HEK293 (cell line): Measurements from ENCODE around the gene APOBEC3F.

Experiments used
- CTCF ChIA-PET: fragments of 350-600 bp; formaldehyde crosslinking; extraction: SDS; loops from one replicate; lab custom pipeline; 2021; ENCODE audit warnings: antibody characterized with exemption; lab: Yijun Ruan, JAX
- POLR2A ChIA-PET: fragments of 300-600 bp; formaldehyde crosslinking; extraction: SDS; loops from one replicate; lab custom pipeline; 2020; ENCODE audit warnings: antibody characterized with exemption, inconsistent platforms; lab: Yijun Ruan, JAX
- H3K27ac ChIP-seq: fragments of 200-500 bp; sonication (Bioruptor generic); 2 replicates; pipeline ENCODE4 v1.5.1; 2014; ENCODE audit warnings: low read depth, low read length, control low read depth, inconsistent platforms; ENCODE audit errors: extremely low read depth
- H3K36me3 ChIP-seq, 2 experiments: fragments of 200-500 bp in 1 of 2; sonication (Bioruptor generic) in 1 of 2; 1 replicate in 1 of 2; 2 replicates in 1 of 2; pipeline ENCODE4 v1.5.1; 2014 to 2017; ENCODE audit warnings: inconsistent platforms in 2 of 2, low read length in 2 of 2; ENCODE audit not compliant: control insufficient read depth in 2 of 2, insufficient read depth in 1 of 2
- H3K4me1 ChIP-seq: fragments of 200-500 bp; sonication (Bioruptor generic); 2 replicates; pipeline ENCODE4 v1.5.1; 2014; ENCODE audit warnings: mild to moderate bottlenecking, low read length, inconsistent platforms; ENCODE audit not compliant: control insufficient read depth, insufficient read depth
- H3K4me3 ChIP-seq: 2 replicates; pipeline ENCODE4 v1.5.1; 2011; ENCODE audit warnings: low read depth, mild to moderate bottlenecking, control low read depth, low read length, moderate library complexity
- H3K9me3 ChIP-seq: fragments of 200-500 bp; sonication (Bioruptor generic); 2 replicates; pipeline ENCODE4 v1.5.1; 2014; ENCODE audit warnings: low read depth, low read length, inconsistent platforms; ENCODE audit not compliant: control insufficient read depth, insufficient read depth
- EGR2 ChIP-seq: fragments of 450-650 bp; formaldehyde crosslinking; IDR thresholded peaks from 2 replicates; pipeline ENCODE4 v1.5.1; 2016; ENCODE audit warnings: low read depth, missing biosample characterization, missing genetic modification characterization
- KLF1 ChIP-seq: fragments of 450-650 bp; formaldehyde crosslinking; IDR thresholded peaks from 2 replicates; pipeline ENCODE4 v1.5.1; 2016; ENCODE audit warnings: missing biosample characterization, missing genetic modification characterization
- KLF17 ChIP-seq: fragments of 450-650 bp; formaldehyde crosslinking; IDR thresholded peaks from 2 replicates; pipeline ENCODE4 v1.5.1; 2016; ENCODE audit warnings: missing biosample characterization, missing genetic modification characterization
- KLF9 ChIP-seq: fragments of 450-650 bp; formaldehyde crosslinking; IDR thresholded peaks from 2 replicates; pipeline ENCODE4 v1.5.1; 2016; ENCODE audit warnings: missing biosample characterization, missing genetic modification characterization, low read depth
- ZFHX2 ChIP-seq: fragments of 450-650 bp; formaldehyde crosslinking; conservative IDR thresholded peaks from 2 replicates; pipeline ENCODE4 v1.5.1; 2016; ENCODE audit warnings: missing biosample characterization, missing genetic modification characterization
- ZNF18 ChIP-seq: fragments of 450-650 bp; formaldehyde crosslinking; IDR thresholded peaks from 2 replicates; pipeline ENCODE4 v1.5.1; 2016; ENCODE audit warnings: missing biosample characterization, missing genetic modification characterization
- ZNF19 ChIP-seq: fragments of 450-650 bp; formaldehyde crosslinking; IDR thresholded peaks from 2 replicates; pipeline ENCODE4; 2016; ENCODE audit warnings: missing biosample characterization, missing genetic modification characterization, low read depth
- ZNF311 ChIP-seq: fragments of 450-650 bp; formaldehyde crosslinking; IDR thresholded peaks from 2 replicates; pipeline ENCODE4 v1.5.1; 2017; ENCODE audit warnings: missing biosample characterization, missing genetic modification characterization, borderline replicate concordance
- ZNF398 ChIP-seq: fragments of 450-650 bp; formaldehyde crosslinking; IDR thresholded peaks from 2 replicates; pipeline ENCODE4 v1.5.1; 2017; ENCODE audit warnings: missing biosample characterization, missing genetic modification characterization
- ZNF433 ChIP-seq: fragments of 450-650 bp; formaldehyde crosslinking; IDR thresholded peaks from 2 replicates; pipeline ENCODE4 v1.5.1; 2016; ENCODE audit warnings: missing biosample characterization, missing genetic modification characterization, low read depth
- ZNF514 ChIP-seq: fragments of 450-650 bp; formaldehyde crosslinking; IDR thresholded peaks from 2 replicates; pipeline ENCODE4 v1.5.1; 2016; ENCODE audit warnings: missing biosample characterization, missing genetic modification characterization
- ZNF629 ChIP-seq: fragments of 450-650 bp; formaldehyde crosslinking; IDR thresholded peaks from 2 replicates; pipeline ENCODE4 v1.5.1; 2017; ENCODE audit warnings: missing biosample characterization, missing genetic modification characterization
- ZNF664 ChIP-seq: fragments of 450-650 bp; formaldehyde crosslinking; IDR thresholded peaks from 2 replicates; pipeline ENCODE4 v1.5.1; 2016; ENCODE audit warnings: missing biosample characterization, missing genetic modification characterization

APOBEC3F gene

GRCh38 chr22:39087881-39088684, 47.4 kb downstream of the APOBEC3F start (continued):
- TF ChIP-seq ZNF18 (tag by site-specific recombination), result no peak

- TF ChIP-seq ZNF433, result no peak
- POLR2A ChIA-PET, result interaction anchor here (0.6 kb wide), 1 partner anchor 431 kb away, joined by 5 read pairs; the partner anchor contains the start of gene ATF4
- H3K4me1 ChIP-seq, result 0 out of 2 replicates have a peak, but pooled peaks cover 2% of the 10 kb centered on the region
- H3K4me3 ChIP-seq, result no peak overlapping the region
- H3K9me3 ChIP-seq, result no peaks in the 10 kb centered on the region
- H3K36me3 ChIP-seq, result no peaks in the 10 kb centered on the region
- no peak overlapping the region for H3K27ac ChIP-seq
- CTCF ChIA-PET, result interaction anchor here (0.7 kb wide), 1 partner anchor 114 kb away, joined by 5 read pairs; no protein-coding TSS in a partner anchor
Measured at GRCh38 chr22:39088685-39089032, 48.0 kb downstream of the APOBEC3F start.

- Histone ChIP-seq H3K9me3 (no peaks in the 10 kb centered on the region), H3K4me3 (no peak overlapping the region), H3K36me3 (no peaks in the 10 kb centered on the region)
- ChIA-PET CTCF (no interaction called here), POLR2A (no interaction called here)
- TF ChIP-seq ZNF629 (tag by site-specific recombination) (no peak), EGR2 (tag by site-specific recombination) (peak; percentile 52; the same call in 1 of the 2 replicates), ZFHX2 (peak; percentile 46; the same call in 1 of the 2 replicates), ZNF664 (tag by site-specific recombination) (no peak), KLF9 (peak; percentile 65), KLF1 (tag by site-specific recombination) (peak; percentile 80)
- TF ChIP-seq, all 188 proteins: peak for 4
- Histone ChIP-seq H3K4me1 (0 out of 2 replicates have a peak, but pooled peaks cover 2% of the 10 kb centered on the region), H3K27ac (no peak overlapping the region)
Measured at GRCh38 chr22:39089928-39090327, 49.3 kb downstream of the APOBEC3F start.

GRCh38 chr22:39090426-39091064, 49.9 kb downstream of the APOBEC3F start:
- Histone ChIP-seq H3K36me3 (no peaks in the 10 kb centered on the region), H3K27ac (no peak overlapping the region), H3K4me3 (no peak overlapping the region), H3K4me1 (0 out of 2 replicates have a peak, but pooled peaks cover 2% of the 10 kb centered on the region), H3K9me3 (no peaks in the 10 kb centered on the region)
- CTCF ChIA-PET, result interaction anchor here (0.6 kb wide), 1 partner anchor 119 kb away, joined by 3 read pairs; no protein-coding TSS in a partner anchor
- POLR2A ChIA-PET, result no interaction called here
- TF ChIP-seq KLF17 (tag by site-specific recombination), result no peak
- TF ChIP-seq ZNF398 (tag by site-specific recombination), result no peak
- TF ChIP-seq ZNF311 (tag by site-specific recombination), result no peak
- TF ChIP-seq ZNF19, result no peak
- no peak for TF ChIP-seq ZNF514 (tag by site-specific recombination)
